OCI-LY3 (cell line): Measurements from ENCODE around the gene SYT7.

Experiments used
- EZH2phosphoT487 ChIP-seq: fragments of 200-600 bp; shearing (Covaris generic); IDR thresholded peaks from 2 replicates; pipeline ENCODE4 v1.6.1; 2018; ENCODE audit warnings: antibody characterized with exemption, mixed run types, low read depth
- TF ChIP-seq, protein P1 (sequence below): fragments of 200-600, 300-600 bp; sonication (generic); IDR thresholded peaks from 2 replicates; pipeline ENCODE4 v1.5.1; 2014; ENCODE audit warnings: antibody characterized with exemption, low read length, low read depth

DNA sequence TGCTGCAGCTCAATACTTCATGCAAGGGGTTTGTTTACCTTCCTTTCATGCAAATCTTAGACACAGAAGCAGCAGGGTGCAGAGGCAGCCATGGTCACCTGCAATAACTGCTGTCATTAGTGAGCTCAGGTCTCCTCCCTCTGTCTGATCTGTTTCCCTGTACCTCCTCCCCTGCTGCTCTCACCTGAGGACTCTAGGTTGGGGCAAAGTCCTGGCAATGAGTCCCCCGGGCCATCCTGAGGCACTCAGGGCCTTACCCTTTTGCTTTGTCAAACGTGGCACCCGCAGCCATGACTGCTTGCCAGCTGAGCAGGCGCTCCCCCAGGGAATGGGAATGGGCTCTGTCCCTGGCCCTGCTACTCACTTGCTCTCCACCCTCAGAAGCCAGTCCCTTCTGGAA, 68.4 kb downstream of the SYT7 start:
- TF ChIP-seq, protein P1, sequence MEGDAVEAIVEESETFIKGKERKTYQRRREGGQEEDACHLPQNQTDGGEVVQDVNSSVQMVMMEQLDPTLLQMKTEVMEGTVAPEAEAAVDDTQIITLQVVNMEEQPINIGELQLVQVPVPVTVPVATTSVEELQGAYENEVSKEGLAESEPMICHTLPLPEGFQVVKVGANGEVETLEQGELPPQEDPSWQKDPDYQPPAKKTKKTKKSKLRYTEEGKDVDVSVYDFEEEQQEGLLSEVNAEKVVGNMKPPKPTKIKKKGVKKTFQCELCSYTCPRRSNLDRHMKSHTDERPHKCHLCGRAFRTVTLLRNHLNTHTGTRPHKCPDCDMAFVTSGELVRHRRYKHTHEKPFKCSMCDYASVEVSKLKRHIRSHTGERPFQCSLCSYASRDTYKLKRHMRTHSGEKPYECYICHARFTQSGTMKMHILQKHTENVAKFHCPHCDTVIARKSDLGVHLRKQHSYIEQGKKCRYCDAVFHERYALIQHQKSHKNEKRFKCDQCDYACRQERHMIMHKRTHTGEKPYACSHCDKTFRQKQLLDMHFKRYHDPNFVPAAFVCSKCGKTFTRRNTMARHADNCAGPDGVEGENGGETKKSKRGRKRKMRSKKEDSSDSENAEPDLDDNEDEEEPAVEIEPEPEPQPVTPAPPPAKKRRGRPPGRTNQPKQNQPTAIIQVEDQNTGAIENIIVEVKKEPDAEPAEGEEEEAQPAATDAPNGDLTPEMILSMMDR, result no peak
- TF ChIP-seq EZH2phosphoT487, result no peak
